HG03108 (cell line): ENCODE data around the gene ZNF568.

Source experiments
- ATAC-seq: cut with Tn5 transposase; IDR thresholded peaks from one replicate; pipeline ENCODE4 v1.9.1; 2021; ENCODE audit warnings: moderate library complexity; ENCODE audit not compliant: unreplicated experiment

The ZNF568 gene

GRCh38 chr19:36915992-36916830, at the start of gene ZNF568, which contains the start of gene ZNF829:
ZNF568 (plus strand) TSS chr19:36916332; CDS start chr19:36922771, 6,439 bp downstream.
ZNF829 (minus strand) TSS chr19:36916291; CDS start chr19:36915167, 1,124 bp downstream.
- ATAC-seq, result peak; percentile 93

DNA sequence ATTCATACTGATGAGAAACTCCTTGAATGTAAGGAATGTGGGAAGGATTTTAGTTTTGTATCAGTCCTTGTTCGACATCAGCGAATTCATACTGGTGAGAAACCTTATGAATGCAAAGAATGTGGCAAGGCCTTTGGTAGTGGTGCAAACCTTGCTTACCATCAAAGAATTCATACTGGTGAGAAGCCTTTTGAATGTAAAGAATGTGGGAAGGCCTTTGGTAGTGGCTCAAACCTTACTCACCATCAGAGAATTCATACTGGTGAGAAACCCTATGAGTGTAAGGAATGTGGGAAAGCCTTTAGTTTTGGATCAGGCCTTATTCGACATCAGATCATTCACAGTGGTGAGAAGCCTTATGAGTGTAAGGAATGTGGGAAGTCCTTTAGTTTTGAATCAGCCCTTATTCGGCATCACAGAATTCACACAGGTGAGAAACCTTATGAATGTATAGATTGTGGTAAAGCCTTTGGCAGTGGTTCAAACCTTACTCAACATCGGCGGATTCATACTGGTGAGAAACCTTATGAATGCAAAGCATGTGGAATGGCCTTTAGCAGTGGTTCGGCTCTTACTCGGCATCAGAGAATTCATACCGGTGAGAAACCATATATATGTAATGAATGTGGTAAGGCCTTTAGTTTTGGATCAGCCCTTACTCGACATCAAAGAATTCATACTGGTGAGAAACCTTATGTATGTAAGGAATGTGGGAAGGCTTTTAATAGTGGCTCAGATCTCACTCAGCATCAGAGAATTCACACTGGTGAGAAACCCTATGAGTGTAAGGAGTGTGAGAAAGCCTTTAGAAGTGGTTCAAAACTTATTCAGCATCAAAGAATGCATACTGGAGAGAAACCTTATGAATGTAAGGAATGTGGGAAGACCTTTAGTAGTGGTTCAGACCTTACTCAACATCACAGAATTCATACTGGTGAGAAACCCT, 38.9 kb upstream of the ZNF568 start:
- no peak for ATAC-seq

DNA sequence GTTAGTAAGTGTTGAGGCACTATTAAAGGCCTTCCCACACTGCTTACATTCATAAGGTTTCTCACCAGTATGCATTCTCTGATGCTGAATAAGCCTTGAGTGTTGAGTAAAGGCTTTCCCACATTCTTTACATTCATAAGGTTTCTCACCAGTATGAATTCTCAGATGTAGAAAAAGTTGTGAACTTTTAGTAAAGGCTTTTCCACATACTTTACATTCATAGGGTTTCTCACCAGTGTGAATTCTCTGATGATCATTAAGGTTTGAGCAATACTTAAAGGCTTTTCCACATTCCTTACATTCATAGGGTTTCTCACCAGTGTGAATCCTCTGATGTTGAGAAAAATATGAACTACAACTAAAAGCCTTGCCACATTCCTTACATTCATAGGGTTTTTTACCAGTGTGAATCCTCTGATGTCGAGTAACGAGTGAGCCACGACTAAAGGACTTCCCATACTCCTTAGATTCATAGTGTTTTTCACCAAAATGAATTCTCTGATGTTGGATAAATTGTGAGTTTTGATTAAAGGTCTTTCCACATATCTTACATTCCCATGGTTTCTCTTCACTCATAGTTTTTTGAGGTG, 24.3 kb upstream of the ZNF568 start:
- no peak for ATAC-seq

DNA sequence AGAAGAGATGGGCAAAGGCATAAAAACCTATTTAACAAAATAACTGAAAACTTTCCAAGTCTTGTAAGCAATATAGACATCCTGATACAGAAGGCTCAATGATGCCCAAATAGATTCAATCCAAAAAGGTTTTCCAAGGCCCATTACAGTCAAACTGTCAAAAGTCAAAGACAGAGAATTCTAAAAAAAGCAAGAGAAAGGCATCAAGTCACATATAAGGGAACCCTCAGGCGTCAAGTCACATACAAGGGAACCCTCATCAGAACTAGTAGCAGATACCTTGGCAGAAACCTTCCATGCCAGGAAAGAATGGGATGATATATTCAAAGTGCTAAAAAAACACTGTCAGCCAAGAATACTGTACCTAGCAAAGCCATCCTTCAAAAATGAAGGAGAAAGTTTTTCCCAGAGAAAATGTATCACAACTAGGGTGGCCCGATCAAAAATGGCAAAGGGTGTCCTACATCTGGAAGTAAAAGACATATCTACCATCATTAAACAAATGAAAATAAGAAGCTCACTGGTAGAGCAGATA, 21.2 kb upstream of the ZNF568 start:
- ATAC-seq, result no peak

GRCh38 chr19:36898422-36898821, 17.7 kb upstream of the ZNF568 start:
- ATAC-seq, result no peak

DNA sequence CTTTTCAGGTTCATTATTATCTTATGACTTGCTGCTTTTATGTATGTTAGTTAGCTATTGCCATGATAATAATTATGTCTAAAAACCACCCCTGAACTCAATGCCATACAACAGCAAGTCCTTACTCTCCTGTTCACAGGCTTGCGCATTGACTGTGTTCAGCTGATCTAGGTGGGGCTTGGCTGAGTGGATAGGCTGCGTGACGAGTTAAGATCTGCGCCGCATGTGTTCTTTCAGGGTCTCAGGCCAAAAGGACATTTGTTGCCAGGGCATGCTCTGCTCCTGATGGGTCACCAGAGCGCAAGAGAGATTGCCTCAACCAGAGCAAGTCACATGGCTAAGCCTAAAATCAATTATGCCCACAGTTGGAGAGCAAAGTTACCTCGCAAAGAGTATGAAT, 859 bp downstream of the ZNF568 start:
- no peak for ATAC-seq

- ATAC-seq, result no peak
Observed at GRCh38 chr19:36918090-36918489, 2.0 kb downstream of the ZNF568 start.

GRCh38 chr19:36931684-36932083, 15.6 kb downstream of the ZNF568 start:
- no peak for ATAC-seq

DNA sequence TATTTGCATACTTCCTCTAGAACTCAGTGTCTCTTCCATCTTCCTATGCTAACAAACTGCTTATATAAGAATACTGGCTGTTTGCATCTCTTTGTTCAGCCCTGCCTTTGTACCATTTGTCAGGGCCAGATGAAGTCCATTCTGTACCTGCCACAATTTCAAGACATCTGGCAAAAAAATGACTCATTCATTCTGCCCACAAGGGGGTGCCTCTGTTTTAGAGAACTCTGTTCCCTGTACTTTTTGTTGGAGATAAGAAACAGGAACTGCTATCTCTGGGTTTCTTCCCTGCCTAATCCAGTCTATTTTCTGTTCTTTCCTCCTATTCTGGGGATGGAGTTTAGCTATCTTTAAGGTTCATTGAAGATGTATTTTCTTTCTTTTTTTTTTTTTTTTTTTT, 23.0 kb downstream of the ZNF568 start:
- no peak for ATAC-seq

GRCh38 chr19:36950335-36951119, 34.4 kb downstream of the ZNF568 start:
- no peak for ATAC-seq

DNA sequence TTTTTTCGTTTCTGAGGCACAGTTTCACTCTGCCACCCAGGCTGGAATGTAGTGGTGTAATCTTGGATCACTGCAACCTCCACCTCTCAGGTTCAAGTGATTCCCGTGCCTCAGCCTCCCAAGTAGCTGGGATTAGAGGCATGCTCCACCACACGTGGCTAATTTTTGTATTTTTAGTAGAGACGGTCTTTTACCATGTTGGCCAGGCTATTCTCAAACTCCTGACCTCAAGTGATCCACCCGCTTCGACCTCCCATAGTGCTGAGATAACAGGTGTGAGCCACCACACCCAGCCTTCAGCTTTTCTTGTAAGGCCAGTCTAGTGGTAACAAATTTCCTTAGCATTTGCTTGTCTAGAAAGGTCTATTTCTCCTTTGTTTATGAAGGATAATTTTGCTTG, 46.2 kb downstream of the ZNF568 start:
- ATAC-seq, result no peak

GRCh38 chr19:36963280-36963679, 47.1 kb downstream of the ZNF568 start:
- ATAC-seq, result no peak

DNA sequence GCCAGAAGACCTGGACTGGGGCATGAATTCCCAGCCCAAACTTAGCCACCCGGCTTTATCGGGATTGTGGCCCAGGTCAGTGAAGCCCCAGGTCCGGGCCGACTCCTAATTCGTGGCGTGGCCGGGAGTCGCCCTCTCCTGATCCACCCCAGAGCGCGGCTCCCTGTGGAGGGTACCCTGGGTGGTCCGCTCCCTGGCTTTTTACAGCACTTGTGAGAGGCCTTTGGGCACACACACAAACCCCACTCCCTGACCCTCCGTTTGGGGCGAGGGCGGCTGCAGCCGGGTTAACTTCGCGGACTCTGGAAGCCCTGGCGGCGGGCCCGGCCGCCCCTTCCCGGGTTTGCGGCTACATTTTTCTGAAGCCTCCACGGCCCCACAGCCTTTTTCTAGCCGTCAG, 56.4 kb downstream of the ZNF568 start:
- no peak for ATAC-seq

- no peak for ATAC-seq
Observed at GRCh38 chr19:36973021-36973843, 57.1 kb downstream of the ZNF568 start.

DNA sequence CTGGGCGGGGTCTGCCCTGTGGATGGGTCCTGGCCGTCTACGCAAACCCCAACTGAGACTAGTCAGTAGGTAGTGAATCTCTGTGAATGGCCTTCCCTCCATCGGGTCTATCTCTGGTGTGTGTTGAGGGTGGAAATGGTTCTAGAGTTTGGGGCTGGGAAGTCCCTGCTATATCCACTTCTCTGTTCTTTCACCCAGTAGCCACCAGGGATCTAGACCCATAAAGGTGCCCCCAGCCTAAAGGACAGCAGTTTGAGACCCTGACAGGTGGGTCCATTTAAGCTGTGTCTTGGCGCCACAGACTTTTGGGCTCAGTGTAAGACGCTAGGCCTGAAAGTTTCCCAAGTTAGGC, 57.7 kb downstream of the ZNF568 start:
- no peak for ATAC-seq

DNA sequence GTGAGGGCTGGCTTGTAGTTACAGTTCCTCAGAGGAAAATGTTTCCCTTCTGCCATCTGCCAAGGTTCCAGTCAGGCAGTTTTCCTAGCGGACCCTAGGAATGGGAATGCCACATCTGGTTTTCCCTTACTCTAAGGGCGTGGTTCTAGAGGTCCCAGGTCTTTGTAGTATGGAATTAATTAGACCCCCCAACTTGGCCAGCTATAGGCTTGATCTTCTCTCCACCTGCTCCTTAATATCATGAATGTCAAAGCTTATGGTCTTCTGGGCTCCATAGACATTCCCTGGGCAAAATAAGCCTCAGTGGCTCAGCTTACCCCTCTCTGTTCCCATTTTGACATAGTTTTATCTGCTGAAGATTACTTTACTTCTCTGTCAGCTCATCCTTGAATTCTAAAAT, 70.0 kb downstream of the ZNF568 start:
- ATAC-seq, result no peak

- no peak for ATAC-seq
Observed at GRCh38 chr19:36986601-36987000, 70.5 kb downstream of the ZNF568 start.

- no peak for ATAC-seq
Observed at GRCh38 chr19:36987091-36987490, 71.0 kb downstream of the ZNF568 start.

DNA sequence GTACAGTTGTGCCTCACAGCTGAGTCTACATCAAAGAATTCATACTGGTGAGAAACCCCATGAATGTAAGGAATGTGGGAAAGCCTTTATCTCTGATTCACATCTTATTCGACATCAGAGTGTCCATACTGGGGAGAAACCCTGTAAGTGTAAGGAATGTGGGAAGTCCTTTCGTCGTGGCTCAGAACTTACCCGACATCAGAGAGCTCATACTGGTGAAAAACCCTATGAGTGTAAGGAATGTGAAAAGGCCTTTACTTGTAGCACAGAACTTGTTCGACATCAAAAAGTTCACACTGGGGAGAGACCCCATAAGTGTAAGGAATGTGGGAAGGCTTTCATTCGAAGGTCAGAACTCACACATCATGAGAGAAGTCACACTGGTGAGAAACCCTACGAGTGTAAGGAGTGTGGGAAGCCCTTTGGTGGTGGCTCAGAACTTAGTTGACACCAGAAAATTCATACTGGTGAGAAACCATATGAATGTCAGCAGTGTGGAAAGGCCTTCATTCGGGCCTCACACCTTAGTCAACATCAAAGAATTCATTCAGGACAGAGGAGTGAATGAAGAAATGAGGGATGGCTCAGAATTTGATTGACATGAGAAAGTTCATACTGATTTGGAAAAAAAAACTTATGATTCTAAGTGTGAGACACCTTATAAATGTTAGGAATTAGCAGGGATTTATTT, 81.2 kb downstream of the ZNF568 start:
- ATAC-seq, result no peak
